ENCODE data around the gene MPRIP.
"Not testable (repeated sequence)": the region's sequence is repeated elsewhere in the genome, so short reads cannot be mapped to it uniquely, and the experiment has no call there.

The MPRIP gene

GRCh38 chr17:17153709-17154108 lies 111.5 kb downstream of the MPRIP start:
- DNase-seq, result no peak

- DNase-seq, result no peak
Observed at GRCh38 chr17:17154556-17154955, 112.3 kb downstream of the MPRIP start.

GRCh38 chr17:17154981-17155380 lies 112.7 kb downstream of the MPRIP start:
- no peak for DNase-seq

- DNase-seq, result no peak
Observed at GRCh38 chr17:17155568-17155967, 113.3 kb downstream of the MPRIP start.

GRCh38 chr17:17156107-17156506 lies 113.8 kb downstream of the MPRIP start:
- peak; percentile 20 for DNase-seq

- DNase-seq, result no peak
Observed at GRCh38 chr17:17156511-17156910, 114.3 kb downstream of the MPRIP start.

GRCh38 chr17:17157041-17157440 lies 114.8 kb downstream of the MPRIP start:
- no peak for DNase-seq

- not testable (repeated sequence) for DNase-seq
Observed at GRCh38 chr17:17158506-17158905, 116.2 kb downstream of the MPRIP start.

GRCh38 chr17:17159571-17159970 lies 117.3 kb downstream of the MPRIP start:
- DNase-seq, result no peak

- DNase-seq, result no peak
Observed at GRCh38 chr17:17161121-17161520, 118.9 kb downstream of the MPRIP start.

- no peak for DNase-seq
Observed at GRCh38 chr17:17161759-17162158, 119.5 kb downstream of the MPRIP start.

GRCh38 chr17:17164156-17164555 lies 121.9 kb downstream of the MPRIP start:
- DNase-seq, result no peak

GRCh38 chr17:17164676-17165075 lies 122.4 kb downstream of the MPRIP start:
- DNase-seq, result no peak

GRCh38 chr17:17165666-17166308 lies 123.5 kb downstream of the MPRIP start:
- DNase-seq, result no peak

- no peak for DNase-seq
Observed at GRCh38 chr17:17166446-17166845, 124.2 kb downstream of the MPRIP start.

GRCh38 chr17:17167356-17167755 lies 125.1 kb downstream of the MPRIP start:
- no peak for DNase-seq

- no peak for DNase-seq
Observed at GRCh38 chr17:17167986-17168385, 125.7 kb downstream of the MPRIP start.

GRCh38 chr17:17168401-17168800 lies 126.1 kb downstream of the MPRIP start:
- no peak for DNase-seq

- DNase-seq, result no peak
Observed at GRCh38 chr17:17169396-17169795, 127.1 kb downstream of the MPRIP start.

- no peak for DNase-seq
Observed at GRCh38 chr17:17170346-17170985, 128.2 kb downstream of the MPRIP start.

- DNase-seq, result no peak
Observed at GRCh38 chr17:17171186-17171585, 128.9 kb downstream of the MPRIP start.

- DNase-seq, result no peak
Observed at GRCh38 chr17:17172001-17172939, 130.0 kb downstream of the MPRIP start.

GRCh38 chr17:17172990-17173389 lies 130.7 kb downstream of the MPRIP start:
- no peak for DNase-seq

- no peak for DNase-seq
Observed at GRCh38 chr17:17173921-17174320, 131.7 kb downstream of the MPRIP start.

Measured in T1000 (cell line).